NCI-H1436 (cell line): ENCODE measurements around the gene CACNA2D3.

Experiments used
- DNase-seq: peaks from one replicate; lab custom pipeline; 2025; lab: John Stamatoyannopoulos, UW

Gene CACNA2D3

GRCh38 chr3:54745843-54746242, 623.5 kb downstream of the CACNA2D3 start:
- DNase-seq = no peak

GRCh38 chr3:54746722-54747121, 624.4 kb downstream of the CACNA2D3 start:
- no peak for DNase-seq

GRCh38 chr3:54755756-54756155, 633.4 kb downstream of the CACNA2D3 start:
- DNase-seq = no peak

- DNase-seq = no peak
Observed at GRCh38 chr3:54756330-54756731, 634.0 kb downstream of the CACNA2D3 start.

GRCh38 chr3:54758461-54758860, 636.1 kb downstream of the CACNA2D3 start:
- DNase-seq = no peak

GRCh38 chr3:54759166-54759565, 636.8 kb downstream of the CACNA2D3 start:
- DNase-seq = no peak

GRCh38 chr3:54760201-54760600, 637.8 kb downstream of the CACNA2D3 start:
- no peak for DNase-seq

GRCh38 chr3:54761637-54762036, 639.3 kb downstream of the CACNA2D3 start:
- DNase-seq = no peak

- no peak for DNase-seq
Observed at GRCh38 chr3:54764911-54765310, 642.6 kb downstream of the CACNA2D3 start.

- DNase-seq = no peak
Observed at GRCh38 chr3:54771050-54771449, 648.7 kb downstream of the CACNA2D3 start.

GRCh38 chr3:54772051-54772450, 649.7 kb downstream of the CACNA2D3 start:
- no peak for DNase-seq

GRCh38 chr3:54772746-54773145, 650.4 kb downstream of the CACNA2D3 start:
- DNase-seq = no peak

GRCh38 chr3:54773271-54773670, 650.9 kb downstream of the CACNA2D3 start:
- DNase-seq = no peak

- DNase-seq = no peak
Observed at GRCh38 chr3:54776601-54777000, 654.2 kb downstream of the CACNA2D3 start.

GRCh38 chr3:54777141-54777540, 654.8 kb downstream of the CACNA2D3 start:
- DNase-seq = no peak

GRCh38 chr3:54780336-54780735, 658.0 kb downstream of the CACNA2D3 start:
- no peak for DNase-seq

GRCh38 chr3:54781728-54782127, 659.4 kb downstream of the CACNA2D3 start:
- DNase-seq = no peak

GRCh38 chr3:54783611-54784010, 661.3 kb downstream of the CACNA2D3 start:
- DNase-seq = no peak

GRCh38 chr3:54784021-54784420, 661.7 kb downstream of the CACNA2D3 start:
- DNase-seq = no peak

- DNase-seq = no peak
Observed at GRCh38 chr3:54785976-54786375, 663.6 kb downstream of the CACNA2D3 start.

GRCh38 chr3:54790051-54790450, 667.7 kb downstream of the CACNA2D3 start:
- DNase-seq = no peak

GRCh38 chr3:54791501-54792156, 669.3 kb downstream of the CACNA2D3 start:
- DNase-seq = no peak

GRCh38 chr3:54792584-54792983, 670.2 kb downstream of the CACNA2D3 start:
- no peak for DNase-seq

- DNase-seq = no peak
Observed at GRCh38 chr3:54793171-54793570, 670.8 kb downstream of the CACNA2D3 start.
